Activated CD4-positive, alpha-beta T cell treated with anti-CD3 and anti-CD28 coated beads, Interleukin-2, amount 50 U/mL, for 48 hours (primary cell): Measurements from ENCODE around the gene AGAP1.

Source experiments
- DNase-seq, 2 experiments: peaks; one replicate each; pipeline ENCODE4 v3.0.0-alpha.2; 2020

The AGAP1 gene

DNA sequence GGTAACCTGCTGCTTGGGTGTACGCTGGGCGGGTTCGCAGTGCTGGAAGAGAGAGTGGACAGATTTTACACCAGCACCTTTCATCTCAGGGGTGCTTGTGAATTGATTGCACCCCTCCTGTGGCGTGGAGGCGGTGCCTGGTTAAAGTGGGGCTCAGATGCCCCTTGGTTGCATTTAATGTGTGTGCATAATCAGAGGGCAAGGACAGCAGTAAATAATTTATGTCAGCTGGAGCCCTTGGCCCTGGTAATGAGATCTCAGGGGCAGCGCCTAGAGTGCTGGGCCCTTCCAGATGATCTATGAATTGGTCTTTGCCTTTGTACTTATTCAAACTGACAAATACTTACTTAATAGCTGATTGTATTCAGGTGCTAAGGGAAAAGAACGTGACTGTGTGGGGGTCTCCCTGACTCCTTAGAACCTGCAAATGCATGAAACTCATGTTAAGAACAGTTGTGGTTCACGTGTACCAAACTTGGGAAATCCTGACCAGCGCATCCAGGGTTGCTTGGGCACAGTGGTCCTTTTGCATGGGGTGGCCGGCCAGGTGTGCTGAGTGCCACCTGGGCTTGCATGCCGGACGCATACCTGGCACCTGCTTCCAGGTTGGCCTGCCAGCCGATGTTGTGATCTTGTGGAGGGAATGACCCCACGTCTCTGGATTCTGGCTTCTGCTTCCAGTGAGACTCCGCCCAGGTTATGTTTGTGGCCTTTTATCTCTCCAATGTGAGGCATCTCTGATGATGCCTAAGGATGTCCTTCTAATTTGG is 118.5 kb downstream of the AGAP1 start:
- DNase-seq = no peak

DNA sequence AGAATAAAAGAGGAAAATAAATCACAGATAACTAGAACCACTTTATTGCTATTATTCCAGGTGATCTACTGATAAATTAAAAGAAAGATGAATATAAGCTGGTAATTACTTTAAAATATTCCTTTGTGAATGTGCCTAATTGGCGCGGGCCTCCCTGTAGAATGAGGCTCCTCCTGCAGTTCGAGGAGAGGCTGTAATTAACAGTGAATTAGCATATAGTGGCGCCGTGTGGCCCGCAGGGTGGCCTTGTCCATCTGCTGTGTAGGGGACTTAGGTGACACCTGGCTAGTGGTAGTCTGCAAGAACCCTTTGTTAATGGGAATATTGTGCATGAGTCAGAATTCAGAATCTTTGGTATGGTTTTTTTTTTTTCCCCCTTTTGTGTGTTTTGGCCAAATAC is 119.8 kb downstream of the AGAP1 start:
- no peak for DNase-seq

DNA sequence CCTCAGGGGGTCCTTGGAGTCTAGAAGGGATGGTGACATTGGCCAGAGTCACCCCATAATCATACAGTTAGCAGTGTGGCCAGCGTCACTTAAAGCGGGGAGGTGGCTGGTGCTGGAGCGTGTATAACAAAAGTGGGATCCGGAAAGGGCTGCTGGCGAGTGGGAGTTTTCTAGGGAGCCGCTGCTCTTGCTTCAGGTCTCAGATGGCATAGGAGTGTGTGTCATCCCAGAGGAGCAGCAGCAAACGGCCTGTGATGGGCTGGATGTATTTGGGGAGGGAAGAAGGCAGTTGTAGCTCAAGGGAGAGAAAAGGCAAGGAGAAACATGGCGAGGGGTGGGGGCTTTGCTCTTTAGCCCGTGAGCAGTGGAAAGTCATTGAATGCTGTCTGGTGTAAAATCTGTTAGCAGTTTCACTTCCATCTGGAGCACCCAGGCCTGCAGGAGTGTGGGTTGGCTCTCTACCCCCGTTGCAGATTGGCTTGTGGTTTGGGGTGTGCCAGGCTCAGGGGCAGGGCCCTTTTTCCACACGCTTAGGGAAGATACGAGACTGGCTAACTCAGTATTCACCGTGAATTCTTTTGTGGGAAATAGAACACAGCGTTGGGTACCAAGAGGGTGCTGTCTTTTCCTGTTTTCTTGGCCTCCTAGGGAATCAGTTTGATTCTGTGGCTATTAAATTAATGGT is 120.5 kb downstream of the AGAP1 start:
- DNase-seq = no peak

DNA sequence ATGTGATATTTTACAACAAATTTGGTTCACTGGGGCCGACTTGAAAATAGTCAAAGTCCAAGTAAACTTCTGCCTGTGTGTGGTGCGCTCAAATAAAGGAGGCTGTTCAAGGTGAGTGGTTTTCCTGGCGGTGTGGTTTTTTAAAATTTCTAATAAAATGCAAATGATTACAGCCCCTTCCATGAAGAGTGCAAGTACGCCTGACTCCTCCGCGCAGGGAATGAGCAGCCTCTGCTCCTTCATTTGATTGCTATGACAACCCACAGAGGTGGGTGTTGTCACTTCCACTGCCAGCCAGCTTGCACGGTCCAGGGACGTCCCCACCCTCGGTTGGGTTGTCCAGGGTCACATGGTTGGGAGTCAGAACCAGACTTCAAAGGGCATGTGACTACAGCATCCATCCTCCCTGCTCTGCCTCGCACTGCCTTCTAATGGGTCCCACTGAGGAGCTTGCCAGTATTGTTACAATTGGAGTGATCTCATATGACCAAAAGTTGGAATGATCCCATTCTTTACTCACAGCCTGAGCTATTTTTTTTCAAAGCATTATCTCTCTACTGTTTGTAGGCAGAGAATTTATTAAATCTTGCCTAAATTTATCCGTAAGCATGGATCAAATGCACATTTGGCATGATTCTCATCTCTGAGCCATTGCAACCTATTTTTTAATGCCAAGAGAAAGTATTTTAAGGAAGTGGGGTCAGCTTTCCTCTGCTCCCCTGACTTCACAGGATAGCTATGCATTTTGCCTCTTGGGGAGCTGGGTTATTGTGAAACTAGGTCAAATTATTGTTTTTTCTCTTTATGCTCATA is 121.3 kb downstream of the AGAP1 start:
- no peak for DNase-seq

DNA sequence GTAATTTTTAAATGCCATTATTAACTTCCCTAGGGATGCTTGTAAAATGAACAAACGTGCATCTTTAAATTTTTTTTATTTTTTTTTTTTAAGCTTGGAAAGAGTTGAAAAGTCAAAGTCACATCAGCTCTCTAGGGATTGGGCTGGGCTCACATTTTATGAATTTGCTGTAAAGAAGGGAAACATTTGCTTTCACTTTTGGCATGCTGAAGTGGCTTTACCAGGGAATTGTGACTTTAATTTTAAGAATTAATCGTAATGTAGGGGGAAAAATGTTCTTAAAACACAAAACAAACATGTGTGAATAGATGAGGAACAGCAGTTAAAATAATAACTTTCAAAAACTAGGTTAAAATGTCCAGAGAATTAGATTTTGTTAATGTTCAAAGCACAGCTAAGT is 123.0 kb downstream of the AGAP1 start:
- DNase-seq = no peak

DNA sequence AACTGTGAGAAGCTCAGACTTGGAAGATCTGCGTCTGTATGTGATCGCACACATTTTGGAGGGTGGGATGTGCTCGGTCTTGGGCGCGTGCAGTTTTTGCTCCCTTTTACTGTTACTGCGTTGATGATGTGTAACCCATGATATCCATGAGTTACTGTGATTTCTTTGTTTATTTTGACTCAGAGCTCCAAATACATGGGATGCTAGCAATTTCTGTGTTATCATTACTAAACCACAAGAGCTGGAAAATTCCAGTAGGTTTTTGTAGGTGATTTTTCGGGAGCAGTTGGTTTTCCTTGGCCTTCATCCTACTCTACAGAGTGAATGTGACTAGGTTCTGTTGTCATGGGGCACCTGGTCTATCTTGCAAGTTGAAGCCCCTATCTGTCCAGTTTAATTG is 124.2 kb downstream of the AGAP1 start:
- DNase-seq = no peak

DNA sequence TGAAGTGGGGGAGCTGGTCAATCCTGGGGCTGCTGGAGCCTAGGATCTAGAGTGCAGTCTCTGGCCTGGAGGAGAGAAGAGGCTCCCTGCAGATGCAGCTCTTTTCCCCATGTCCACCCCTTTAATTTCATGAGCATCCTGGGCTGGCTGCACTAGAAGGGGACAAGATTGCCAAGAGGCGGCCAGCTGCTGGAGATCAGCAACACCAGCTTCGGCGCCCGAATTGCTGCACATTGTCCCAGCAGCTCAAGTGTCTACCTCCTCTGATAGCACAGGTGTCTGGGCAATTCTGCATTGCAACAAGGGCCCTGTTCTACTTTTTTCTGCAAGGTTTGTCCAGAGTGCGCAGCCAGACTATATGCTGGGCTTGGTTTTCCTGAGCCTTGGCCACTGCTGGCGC is 125.7 kb downstream of the AGAP1 start:
- DNase-seq = no peak

DNA sequence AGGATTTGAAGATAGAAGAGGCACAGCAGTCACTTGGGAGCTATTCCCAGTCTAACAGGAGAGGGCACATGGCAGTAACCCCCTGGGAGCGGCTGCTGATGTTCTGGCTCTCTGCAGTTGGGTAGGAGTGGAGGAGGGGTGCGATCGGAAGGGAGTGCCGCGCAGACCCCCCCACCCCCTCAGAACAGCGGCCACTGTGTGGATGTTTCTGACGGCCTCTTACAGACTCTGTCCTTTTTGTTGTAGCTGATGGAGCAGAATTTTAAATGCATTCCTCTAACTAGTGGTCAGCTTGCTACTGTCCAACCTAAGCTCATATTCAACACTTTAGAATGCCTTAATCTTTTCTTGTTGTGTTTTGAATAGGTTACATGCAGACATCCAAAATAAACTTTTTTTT is 127.9 kb downstream of the AGAP1 start:
- DNase-seq = no peak

DNA sequence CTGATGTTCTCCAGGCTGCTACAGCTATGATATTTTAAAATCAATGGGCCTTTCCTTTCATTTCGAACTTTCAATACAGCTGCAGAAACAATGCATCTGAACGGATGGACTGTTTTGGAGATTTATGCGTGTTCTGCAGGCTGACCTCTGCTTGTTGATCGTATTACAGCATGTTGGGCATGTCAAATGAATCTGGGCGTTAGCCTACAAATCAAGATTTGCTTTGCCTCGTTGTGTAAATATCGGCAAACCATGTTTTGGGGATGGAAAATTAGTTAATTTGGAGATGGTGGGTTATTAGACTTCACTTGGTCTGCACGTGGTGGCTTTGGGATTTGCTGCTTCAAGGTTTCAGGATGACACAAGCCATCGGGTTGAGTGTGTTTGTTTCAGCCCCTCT is 129.3 kb downstream of the AGAP1 start:
- no peak for DNase-seq

DNA sequence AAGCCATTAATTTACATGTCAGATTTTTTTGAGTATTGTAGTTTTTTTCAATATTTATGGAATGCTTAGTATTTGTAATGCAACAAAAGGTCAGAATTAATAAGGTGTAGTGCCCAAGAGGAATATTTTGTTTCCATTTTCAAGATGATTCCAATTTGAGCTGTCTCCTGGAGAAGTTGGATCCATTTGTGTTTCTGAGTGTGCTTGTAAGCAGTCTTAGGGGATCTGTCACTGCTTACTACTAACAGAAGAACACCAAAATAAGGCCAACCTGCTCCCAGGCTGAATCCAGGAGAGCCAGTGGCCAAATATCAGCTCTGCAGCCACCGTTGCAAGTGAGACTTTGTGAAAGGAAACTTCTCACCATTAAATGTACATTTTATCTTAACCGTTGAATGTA is 129.9 kb downstream of the AGAP1 start:
- DNase-seq = no peak

DNA sequence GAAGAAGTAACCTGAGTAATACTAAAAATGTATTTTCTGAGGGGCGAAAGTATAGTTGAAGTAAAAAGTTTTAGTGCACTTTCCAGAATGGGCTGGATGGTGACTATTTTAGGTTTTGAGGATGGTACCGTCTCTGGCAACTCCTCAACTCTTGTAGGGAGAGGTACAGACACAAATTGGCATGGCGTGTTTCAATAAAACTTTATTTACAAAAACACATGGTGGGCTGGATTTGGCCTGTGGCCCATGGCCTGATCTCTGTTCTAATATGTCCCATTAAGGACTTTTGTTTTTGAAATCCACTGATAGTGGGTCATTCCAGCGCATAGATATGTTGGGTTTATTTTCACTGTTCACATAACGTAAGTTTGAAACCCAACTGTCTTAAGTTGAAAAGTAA is 132.8 kb downstream of the AGAP1 start:
- DNase-seq = no peak

DNA sequence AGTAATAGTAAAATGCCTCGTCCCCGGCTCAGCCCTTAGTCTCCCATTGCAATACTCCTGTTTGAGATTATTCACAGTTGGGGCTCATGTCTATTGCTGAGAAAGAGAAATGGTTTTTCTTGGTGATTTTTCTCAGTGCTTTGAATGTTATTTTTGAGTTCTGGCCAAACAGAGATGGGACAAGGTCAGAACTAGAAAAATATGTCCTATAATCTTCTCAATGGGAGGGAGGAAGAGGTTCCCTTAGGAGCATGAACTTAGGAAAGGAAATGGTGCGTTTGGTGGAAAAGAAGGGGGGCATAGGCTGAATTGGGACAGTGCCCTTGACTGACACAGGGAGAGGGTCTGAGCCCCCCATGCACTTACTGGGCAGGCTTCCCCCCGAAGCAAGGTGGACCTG is 133.8 kb downstream of the AGAP1 start:
- no peak for DNase-seq

DNA sequence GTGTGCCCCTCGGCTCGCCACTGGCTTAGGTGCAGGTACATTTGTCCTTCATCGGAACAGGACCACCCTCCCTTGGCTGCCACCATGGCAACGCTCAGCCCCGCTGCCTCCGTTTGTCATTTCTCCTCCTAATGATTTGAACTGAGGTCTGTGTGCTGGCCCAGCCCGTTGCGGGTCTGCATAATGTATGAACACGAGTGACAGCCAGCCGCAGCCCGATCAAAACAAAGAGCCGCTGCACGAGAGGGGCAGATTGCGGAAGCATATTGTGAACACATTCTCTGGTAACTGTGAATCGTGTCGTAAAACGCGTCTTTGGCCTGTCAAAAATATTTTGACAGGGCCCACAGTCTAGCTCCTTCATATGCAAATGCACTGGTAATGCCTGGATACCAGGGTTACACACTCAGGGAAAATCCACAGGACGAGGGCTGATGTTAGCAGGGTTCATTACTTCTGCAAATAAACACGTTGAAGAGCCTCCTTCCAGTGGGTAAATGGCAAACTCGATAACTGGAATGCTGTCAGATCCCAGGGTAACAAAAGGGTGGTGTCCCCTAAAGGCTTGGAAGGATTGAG is 137.0 kb downstream of the AGAP1 start:
- no peak for DNase-seq

DNA sequence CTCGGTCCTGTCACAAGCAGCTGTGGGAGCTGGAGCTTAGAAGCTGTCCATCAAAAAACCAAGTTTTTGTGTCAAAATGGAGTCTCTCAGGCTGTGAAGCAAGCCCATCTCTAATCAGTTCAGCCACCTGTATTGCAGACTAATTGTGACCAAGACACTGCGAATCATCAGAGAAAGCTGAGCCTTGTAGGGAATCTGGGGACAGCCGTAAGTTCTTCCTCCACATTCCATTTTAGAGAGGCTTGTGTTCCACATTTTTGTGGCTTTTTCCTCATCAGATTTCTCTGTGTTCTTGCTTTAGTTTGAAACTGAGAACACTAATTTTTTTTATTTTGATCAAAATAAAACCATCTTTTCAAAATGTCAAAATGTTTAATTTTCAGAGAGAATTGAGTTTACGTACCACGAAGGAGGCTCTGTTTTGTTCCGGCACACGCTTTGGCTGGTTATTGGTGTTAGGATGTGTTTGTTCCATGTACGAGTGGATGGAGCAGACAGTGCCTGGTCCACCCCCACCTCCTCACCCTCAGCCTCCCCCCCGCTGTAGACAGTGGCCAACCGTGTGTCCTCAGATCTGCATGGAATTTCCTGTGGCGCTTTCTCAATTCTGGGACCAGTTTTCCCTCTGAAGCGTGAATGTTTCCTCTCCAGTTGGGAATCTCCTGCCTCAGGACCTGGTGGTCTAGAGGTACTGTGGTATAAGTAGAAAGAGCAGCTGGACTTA is 140.8 kb downstream of the AGAP1 start:
- DNase-seq = no peak

DNA sequence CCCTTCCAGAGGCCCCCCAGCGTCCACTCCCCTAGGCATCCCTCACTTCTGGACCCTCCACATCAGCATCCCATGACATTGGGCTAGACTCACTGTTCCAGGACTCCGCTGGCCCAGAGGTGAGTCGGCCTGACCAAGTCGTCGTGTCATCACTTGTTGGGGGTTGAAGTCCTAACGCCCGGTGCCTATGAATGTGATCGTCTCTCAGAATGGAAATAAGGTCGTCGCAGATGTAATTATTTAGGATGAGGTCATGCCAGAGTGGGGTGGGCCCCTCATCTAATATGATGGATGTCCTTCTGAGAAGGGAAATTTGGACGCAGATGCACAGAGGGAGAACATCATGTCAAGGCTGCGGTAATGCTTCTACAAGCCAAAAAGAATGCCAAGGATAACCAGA is 142.7 kb downstream of the AGAP1 start:
- DNase-seq = no peak

DNA sequence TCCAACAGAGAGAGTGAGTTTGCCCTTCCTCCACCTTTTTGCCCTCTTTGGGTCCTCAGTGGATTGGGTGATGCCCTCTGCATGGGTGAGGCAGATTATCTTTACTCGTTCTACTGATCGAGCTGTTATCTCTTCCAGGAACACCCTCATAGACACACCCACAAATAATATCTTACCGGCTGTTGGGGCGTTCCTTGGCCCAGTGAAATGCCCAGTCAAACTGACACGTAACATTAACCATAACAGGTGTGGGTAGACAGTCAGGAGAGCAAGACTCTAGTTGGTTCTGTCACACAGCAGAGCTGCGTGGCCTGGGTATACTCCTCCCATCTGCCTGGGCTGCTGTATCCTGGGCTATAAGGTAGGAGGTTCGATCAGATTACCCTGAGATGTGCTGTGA is 144.1 kb downstream of the AGAP1 start:
- no peak for DNase-seq

DNA sequence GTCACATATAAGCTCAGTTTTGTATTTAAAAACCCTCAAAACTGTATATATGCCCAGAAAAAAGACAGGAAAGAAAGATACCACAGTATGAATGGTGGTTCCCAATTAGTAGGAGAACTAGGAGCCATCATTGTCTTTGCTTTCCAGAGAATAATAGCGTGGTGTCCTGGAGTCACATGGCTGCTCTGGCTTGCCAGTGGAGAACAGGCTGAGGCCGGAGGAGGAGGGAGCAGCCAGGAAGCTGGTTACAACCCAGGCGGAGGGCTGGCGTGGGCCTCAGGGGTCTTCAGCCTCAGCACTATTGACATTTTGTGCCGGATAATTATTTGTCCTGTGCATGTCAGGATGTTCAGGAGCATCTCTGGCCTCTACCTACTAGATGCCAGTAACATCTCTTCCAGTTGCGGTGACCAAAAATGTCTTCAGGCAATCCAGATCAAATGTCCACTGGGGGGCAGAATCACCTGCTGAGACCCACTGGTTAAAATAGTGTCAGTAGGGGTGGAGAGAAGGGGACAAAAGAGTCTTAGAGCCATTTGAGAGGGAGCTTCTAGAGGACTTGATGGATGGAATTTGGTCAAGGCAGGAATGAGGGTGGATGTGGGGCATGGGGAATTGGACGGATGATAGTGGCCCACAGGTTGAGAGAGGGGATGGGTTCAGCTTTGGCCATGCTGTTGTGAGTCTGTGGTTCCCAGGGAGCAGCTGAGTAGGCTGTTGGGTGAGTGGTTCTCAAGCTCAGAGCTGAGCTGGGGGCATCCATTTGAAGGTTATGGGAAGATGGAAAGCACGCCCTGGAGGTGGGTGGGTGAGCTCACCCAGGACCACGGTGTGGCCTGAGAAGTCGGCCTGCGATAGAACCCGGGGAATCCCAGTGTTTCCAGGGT is 144.9 kb downstream of the AGAP1 start:
- no peak for DNase-seq

DNA sequence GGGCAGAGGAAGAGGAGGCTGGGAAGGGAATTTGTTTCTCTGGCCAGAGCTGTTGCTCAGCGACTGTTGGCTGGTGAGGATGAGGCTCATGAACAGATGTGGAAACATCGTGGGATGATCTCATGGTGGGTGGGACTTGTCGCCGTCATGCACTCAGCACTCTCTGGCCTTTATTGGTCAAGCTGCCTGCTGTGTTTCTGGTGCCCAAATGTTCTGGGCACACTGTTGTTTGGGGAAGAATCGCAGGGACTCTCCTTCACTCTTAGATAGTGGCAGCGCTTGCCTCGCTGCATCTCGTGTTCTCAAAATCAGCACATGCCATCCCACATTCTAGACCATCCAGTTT is 145.6 kb downstream of the AGAP1 start:
- DNase-seq = no peak

DNA sequence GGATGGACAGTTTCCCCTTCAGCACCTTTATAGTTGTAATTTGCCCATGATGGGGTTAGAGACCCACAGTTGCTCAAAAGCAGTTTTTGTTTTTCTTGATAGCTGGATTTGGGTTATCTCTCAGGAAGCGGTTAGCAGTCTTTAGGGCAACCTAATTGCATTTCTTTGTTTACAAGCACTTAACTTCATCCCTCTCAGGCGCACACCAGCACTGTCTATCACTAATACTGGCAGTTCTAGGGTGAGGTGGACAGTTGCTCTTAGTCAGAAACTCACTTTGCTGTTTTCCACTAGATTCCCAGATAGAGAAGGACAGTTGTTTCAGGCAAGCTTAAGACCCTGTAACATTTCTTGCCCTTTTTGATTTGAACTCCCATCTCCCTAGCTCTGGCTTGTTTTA is 146.0 kb downstream of the AGAP1 start:
- DNase-seq = no peak

DNA sequence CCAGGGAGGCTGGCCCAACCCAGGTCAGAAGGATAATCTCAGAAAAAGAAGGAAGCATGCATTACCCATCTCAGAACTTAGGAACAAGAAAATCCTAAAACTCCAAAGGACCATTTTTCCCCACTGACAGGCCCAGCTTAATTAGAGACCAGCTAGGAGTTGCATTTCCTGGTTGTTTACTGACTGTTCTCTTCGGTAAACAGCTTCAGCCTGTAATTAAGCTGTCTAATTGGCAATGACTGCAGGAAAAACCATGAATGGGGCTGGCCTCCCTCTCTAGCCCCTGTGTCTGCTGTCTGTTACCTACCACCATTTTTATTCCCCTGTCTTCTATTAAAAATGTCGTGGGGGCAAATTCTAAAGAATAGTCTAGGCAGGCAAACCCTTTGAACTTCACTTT is 146.5 kb downstream of the AGAP1 start:
- no peak for DNase-seq

DNA sequence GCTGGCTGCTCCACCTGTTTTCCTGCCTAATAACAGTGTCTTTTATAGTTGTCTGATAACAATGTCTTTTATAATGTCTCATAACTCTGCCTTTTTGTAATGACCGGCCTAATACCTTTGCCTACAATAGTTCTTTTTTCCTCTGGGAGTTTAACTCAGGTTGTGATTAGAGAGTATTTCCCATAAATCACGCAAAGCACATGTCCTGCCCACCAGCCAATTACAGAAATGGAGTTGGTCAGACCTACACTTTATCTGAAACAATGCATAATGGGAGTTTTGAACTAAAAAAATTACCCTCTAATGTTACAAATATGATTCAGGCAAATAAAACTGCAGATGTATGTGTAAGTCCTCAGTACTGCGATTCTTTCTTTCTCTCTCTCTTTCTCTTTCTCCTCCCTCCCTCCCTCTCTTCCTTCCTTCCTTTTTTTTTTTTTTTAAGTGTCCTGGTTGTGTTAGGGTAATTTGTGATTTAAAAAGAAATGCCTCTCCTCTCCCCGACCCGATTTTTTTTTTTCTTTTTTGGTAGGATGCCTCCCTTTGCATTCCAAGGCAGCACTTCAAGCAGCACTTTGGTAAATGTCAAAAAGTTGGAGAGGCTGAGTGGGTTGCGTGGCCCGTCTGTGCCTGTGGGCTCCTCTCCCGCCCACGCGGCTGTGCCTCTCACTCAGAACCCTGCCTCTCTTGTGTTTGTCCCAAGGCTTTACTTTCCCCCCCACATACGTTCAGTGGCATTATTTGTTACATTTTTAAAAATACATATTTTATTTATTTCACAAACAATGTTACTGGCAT is 147.3 kb downstream of the AGAP1 start:
- no peak for DNase-seq
